HG03064 (cell line): ENCODE results near the gene YDJC.
A peak's percentile ranks its signal among the peaks of the same experiment; 100 is the strongest.
"Not testable (repeated sequence)": the region's sequence is repeated elsewhere in the genome, so short reads cannot be mapped to it uniquely, and the experiment has no call there.

Experiments used
- ATAC-seq: cut with Tn5 transposase; IDR thresholded peaks from one replicate; pipeline ENCODE4 v1.9.1; 2021; ENCODE audit warnings: low read depth; ENCODE audit not compliant: unreplicated experiment

YDJC gene

GRCh38 chr22:21652010-21652546 lies 22.3 kb upstream of the YDJC start:
- ATAC-seq = peak; percentile 71

GRCh38 chr22:21651521-21652009 lies 21.7 kb upstream of the YDJC start:
- peak; percentile 24 for ATAC-seq

- peak; percentile 7 for ATAC-seq
Observed at GRCh38 chr22:21650823-21651520, 21.1 kb upstream of the YDJC start.

GRCh38 chr22:21650280-21650679 lies 20.5 kb upstream of the YDJC start:
- ATAC-seq = no peak

- ATAC-seq = no peak
Observed at GRCh38 chr22:21646608-21647590, 17.1 kb upstream of the YDJC start.

GRCh38 chr22:21645513-21645912 lies 15.7 kb upstream of the YDJC start:
- ATAC-seq = not testable (repeated sequence)

- no peak for ATAC-seq
Observed at GRCh38 chr22:21643533-21644357, 13.9 kb upstream of the YDJC start.

- ATAC-seq = no peak
Observed at GRCh38 chr22:21642584-21643448, 13.0 kb upstream of the YDJC start.

GRCh38 chr22:21641789-21642583 lies 12.2 kb upstream of the YDJC start, which contains the start of gene SDF2L1:
Gene SDF2L1, plus strand, starts transcription at chr22:21642302. Its CDS starts 35 bp downstream, at chr22:21642337.
- ATAC-seq = peak; percentile 86

GRCh38 chr22:21641417-21641788 lies 11.6 kb upstream of the YDJC start:
- no peak for ATAC-seq

- no peak for ATAC-seq
Observed at GRCh38 chr22:21640810-21641209, 11.0 kb upstream of the YDJC start.

GRCh38 chr22:21639359-21639758 lies 9.5 kb upstream of the YDJC start:
- no peak for ATAC-seq

- not testable (repeated sequence) for ATAC-seq
Observed at GRCh38 chr22:21637450-21637849, 7.6 kb upstream of the YDJC start.

- ATAC-seq = no peak
Observed at GRCh38 chr22:21636629-21637218, 6.9 kb upstream of the YDJC start.

GRCh38 chr22:21635771-21636510 lies 6.1 kb upstream of the YDJC start:
- no peak for ATAC-seq

- ATAC-seq = no peak
Observed at GRCh38 chr22:21634844-21635243, 5.0 kb upstream of the YDJC start.

- ATAC-seq = no peak
Observed at GRCh38 chr22:21634081-21634480, 4.3 kb upstream of the YDJC start.
